Heart right ventricle (tissue), 16 donors: ENCODE results near the gene FBXL19. TPM values are rescaled to one million over a fixed set of nuclear protein-coding genes. Genes with fewer than 3 reads are reported as not detected.

Source experiments
- ATAC-seq, 8 donors: fragments of 200-7000 bp; cut with Tn5 transposase; one replicate each; pipeline ENCODE4 v1.9.1; 2020; ENCODE audit warnings: mild to moderate bottlenecking in 8 of 8, moderate library complexity in 8 of 8, moderate number of reproducible peaks in 1 of 8
- DNase-seq, 2 donors: peaks; one replicate each; pipeline ENCODE4 v3.0.0-alpha.2; 2020
- H3K27ac ChIP-seq, 10 donors: fragments of 200-600 bp; sonication (generic) in 2 of 10; one replicate each; pipeline versions ENCODE4 v1.5.0 to v1.8.0; 2020 to 2022; ENCODE audit warnings: mild to moderate bottlenecking in 3 of 10
- H3K27me3 ChIP-seq, 7 donors: fragments of 200-600 bp; one replicate each; pipeline ENCODE4 v1.8.0; 2021 to 2022; ENCODE audit warnings: mild to moderate bottlenecking in 2 of 7
- H3K36me3 ChIP-seq, 9 donors: fragments of 200-600 bp; sonication (generic) in 1 of 9; one replicate each; pipeline versions ENCODE4 v1.5.0 to v1.8.0; 2020 to 2022; ENCODE audit warnings: mild to moderate bottlenecking in 2 of 9
- H3K4me1 ChIP-seq, 9 donors: fragments of 200-600 bp; sonication (generic) in 1 of 9; one replicate each; pipeline versions ENCODE4 v1.5.0 to v1.8.0; 2020 to 2022; ENCODE audit warnings: mild to moderate bottlenecking in 4 of 9
- H3K4me3 ChIP-seq, 10 donors: fragments of 200-600 bp; sonication (generic) in 2 of 10; one replicate each; pipeline versions ENCODE4 v1.5.0 to v1.8.0; 2020 to 2022; ENCODE audit warnings: mild to moderate bottlenecking in 7 of 10, moderate library complexity in 2 of 10
- H3K9me3 ChIP-seq, 11 donors: fragments of 200-600 bp in 10 of 11; sonication (generic) in 2 of 11; one replicate each; pipeline versions ENCODE4 v1.5.0 to v1.8.0; 2013 to 2022; ENCODE audit warnings: mild to moderate bottlenecking in 2 of 11, control low read depth in 1 of 11, moderate library complexity in 1 of 11
- CTCF ChIP-seq, 9 donors: fragments of 200-600 bp; sonication (generic) in 2 of 9; IDR thresholded peaks; one replicate each; pipeline versions ENCODE4 v1.5.0 to v1.8.0; 2021 to 2022; ENCODE audit warnings: antibody characterized with exemption in 9 of 9, mild to moderate bottlenecking in 5 of 9, moderate library complexity in 1 of 9
- WGBS, 2 donors: extraction: QIAGEN DNeasy Blood & Tissue Kit; methylation state at CpG; one replicate each; pipeline ENCODE4 v1.1.7; 2013; ENCODE audit warnings: inconsistent platforms in 1 of 2; 5-methylcytosine and 5-hydroxymethylcytosine counted together
- intact Hi-C, 10 donors: fragments of 100-400 bp; cut with DNase I; formaldehyde crosslinking; loops; one replicate each; pipeline versions ENCODE4 v1.11.1 to v1.14.2; 2022
- polyA plus RNA-seq, 2 donors: library from polyadenylated mRNA; stranded (reverse); fragments of 200-250 nt; gene quantifications; one replicate each; pipeline ENCODE4 v1.2.3, GENCODE V29; 2013
- total RNA-seq, 10 donors: library from RNA; stranded (reverse); fragmentation: NEBNext Ultra II Directional in 3 of 10; extraction: Animal tissue kit (Norgen Biotek cat#: 25700) in 3 of 10; gene quantifications; one replicate each; pipeline versions ENCODE4 v1.2.1 to v1.2.4, GENCODE V29; 2021 to 2023
- donor health status: Arrhythmogenic right ventricular cardiomyopathy.
- donor health status: ischemic (EF 13 %, LVEDD 7.1; RV severe dilation, severe dysfunction).
- donor health status: healthy with polysubstance abuse.
- donor health status: DM: no; HTN: yes; CAD: no.
- donor health status: DM: no; HTN: no; CAD: no.
- donor health status: ischemic (EF 25% LVEDD 6.9; RV normal size, moderate dysfunction).
- donor health status: ischemic (EF 25% LVEDD 5.7; RV mildly dilated, moderate dysfunction).
- donor health status: healthy.
- donor health status: DM: yes; HTN: yes; CAD: no.
- donor health status: Ischemic cardiomyopathy.
- donor health status: ischemic (EF 35%, LVEDD 5.7; RV mildly dilated, moderate dysfunction).
- donor health status: nonischemic (EF 11% LVEDD 7.7; RV severe dilation, severe dysfunction).
- donor health status: DM: yes; HTN: yes; CAD: no.
- donor health status: PGD.
- donor health status: ischemic (EF 29% LVEDD 5.4; RV normal size, mild dysfunction).
- donor health status: nonischemic (EF 23%, LVEDD 6.1; RV moderate dilation, normal function).

FBXL19 gene
- total and polyA plus RNA-seq, 12 donors: 4.1 to 14.1 (median 5.8) TPM

GRCh38 chr16:30948667-30949649 is 25.6 kb downstream of the FBXL19 start, which contains the start of gene ORAI3:
Gene ORAI3 (plus strand): TSS chr16:30949068. CDS start chr16:30949290, 222 bp downstream.
- Histone ChIP-seq H3K27ac (peak within 1 kb of the TSS; percentile 86 to 98 (median 95)), H3K36me3 (peaks cover 0 to 32% (median 0%) of the 10 kb centered on the region in 9 donors), H3K9me3 (no peaks in the 10 kb centered on the region), H3K4me1 (peaks cover 6 to 49% (median 37%) of the 10 kb centered on the region in 9 donors), H3K27me3 (no peaks in the 10 kb centered on the region), H3K4me3 (peak within 1 kb of the TSS; percentile 65 to 100 (median 99))
- no peak for TF ChIP-seq CTCF (IDR thresholded peaks at IDR 0.05)
- DNase-seq (peak; percentile 81 to 82), ATAC-seq (peak; percentile 61 to 84 (median 76))
- WGBS, 2 donors: 0 to 1% methylated on average over 62 to 69 of the region's 70 CpGs
- intact Hi-C loops: no loop called here

GRCh38 chr16:30949650-30950515 is 26.5 kb downstream of the FBXL19 start:
- peak overlapping the region; percentile 86 to 98 (median 95) for H3K27ac ChIP-seq
- WGBS, 2 donors: 8 to 10% methylated on average over 21 of the region's 21 CpGs
- ATAC-seq (peak; percentile 54 to 75 (median 69)), DNase-seq (peak; percentile 82 to 85)
- H3K9me3 ChIP-seq: no peaks in the 10 kb centered on the region
- peaks cover 0 to 24% (median 0%) of the 10 kb centered on the region in 9 donors for H3K36me3 ChIP-seq
- intact Hi-C loops: loop anchor here in 2 of 10 donors (10.0 kb wide), 2 partner anchors 495 to 925 kb away; partner anchors contain the start of genes ZNF267 (in 1 of the 2) and ZNF843 (in 1 of the 2)
- peaks cover 6 to 52% (median 42%) of the 10 kb centered on the region in 9 donors for H3K4me1 ChIP-seq
- peak overlapping the region; percentile 65 to 100 (median 99) for H3K4me3 ChIP-seq
- H3K27me3 ChIP-seq: no peaks in the 10 kb centered on the region
- peak in 2 of 9 donors; percentile 9 to 15 for TF ChIP-seq CTCF (IDR thresholded peaks at IDR 0.05)

GRCh38 chr16:30950516-30951065 is 27.2 kb downstream of the FBXL19 start:
- intact Hi-C loops: loop anchor here in 2 of 10 donors (10.0 kb wide), 2 partner anchors 494 to 924 kb away; partner anchors contain the start of genes ZNF267 (in 1 of the 2) and ZNF843 (in 1 of the 2)
- Histone ChIP-seq H3K4me1 (peaks cover 6 to 52% (median 42%) of the 10 kb centered on the region in 9 donors), H3K9me3 (no peaks in the 10 kb centered on the region), H3K27ac (peak overlapping the region in 9 of 10 donors; percentile 86 to 98 (median 95)), H3K27me3 (no peaks in the 10 kb centered on the region), H3K36me3 (peaks cover 0 to 19% (median 0%) of the 10 kb centered on the region in 9 donors), H3K4me3 (peak overlapping the region in 9 of 10 donors; percentile 65 to 100 (median 99))
- no peak for TF ChIP-seq CTCF (IDR thresholded peaks at IDR 0.05)
- no peak for DNase-seq
- 77 to 81% methylated on average over 8 of the region's 8 CpGs for WGBS, 2 donors
- no peak for ATAC-seq
